ENCODE results near the gene TRIM2. TPM values are rescaled to one million over a fixed set of nuclear protein-coding genes. Genes with fewer than 3 reads are reported as not detected.

The TRIM2 gene
- total RNA-seq, 4 donors from 2014 or later: 25.7 to 55.9 (median 42.5) TPM

DNA sequence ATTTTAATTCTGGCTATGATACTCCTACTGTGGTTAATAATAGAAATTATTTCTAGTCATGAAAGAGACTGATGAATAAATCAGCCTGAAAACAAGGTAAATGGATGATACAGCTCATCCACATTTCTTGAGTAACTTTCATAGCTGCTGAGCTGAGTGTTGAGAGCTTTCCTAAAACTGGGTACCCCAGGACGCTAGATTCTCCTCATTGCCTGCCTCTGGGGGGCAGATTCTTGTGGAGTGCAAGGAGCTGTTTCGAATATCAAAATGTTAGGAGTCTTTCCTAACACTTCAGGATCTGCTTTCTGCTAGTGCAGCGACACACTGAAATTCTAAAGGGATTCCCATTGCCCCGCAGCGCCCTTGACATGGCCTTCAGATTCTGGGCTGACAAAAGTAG lies 142.3 kb downstream of the TRIM2 start:
- no peak overlapping the region for H3K4me3 ChIP-seq
- TF ChIP-seq POLR2A (IDR thresholded peaks at IDR 0.05): no peak
- no peak for TF ChIP-seq EP300 (IDR thresholded peaks at IDR 0.05)
- TF ChIP-seq CTCF (IDR thresholded peaks at IDR 0.05): no peak
- peaks cover 0 to 12% (median 0%) of the 10 kb centered on the region in 4 donors for H3K4me1 ChIP-seq
- no peaks in the 10 kb centered on the region for H3K36me3 ChIP-seq
- H3K27me3 ChIP-seq: no peaks in the 10 kb centered on the region
- DNase-seq (ENCODE audit: low spot score in 2 of 2): no peak
- no peak overlapping the region for H3K27ac ChIP-seq
- WGBS, 2 donors: 68 to 77% methylated on average over 5 of the region's 5 CpGs
- H3K9me3 ChIP-seq: no peaks in the 10 kb centered on the region

GRCh38 chr4:153347117-153347516 lies 142.9 kb downstream of the TRIM2 start:
- no peak overlapping the region for H3K4me3 ChIP-seq
- H3K4me1 ChIP-seq: peaks cover 0 to 12% (median 0%) of the 10 kb centered on the region in 4 donors
- no peak for DNase-seq (ENCODE audit: low spot score in 2 of 2)
- no peaks in the 10 kb centered on the region for H3K36me3 ChIP-seq
- TF ChIP-seq CTCF (IDR thresholded peaks at IDR 0.05) (no peak), POLR2A (IDR thresholded peaks at IDR 0.05) (no peak), EP300 (IDR thresholded peaks at IDR 0.05) (no peak)
- no peaks in the 10 kb centered on the region for H3K27me3 ChIP-seq
- no peaks in the 10 kb centered on the region for H3K9me3 ChIP-seq
- H3K27ac ChIP-seq: no peak overlapping the region

DNA sequence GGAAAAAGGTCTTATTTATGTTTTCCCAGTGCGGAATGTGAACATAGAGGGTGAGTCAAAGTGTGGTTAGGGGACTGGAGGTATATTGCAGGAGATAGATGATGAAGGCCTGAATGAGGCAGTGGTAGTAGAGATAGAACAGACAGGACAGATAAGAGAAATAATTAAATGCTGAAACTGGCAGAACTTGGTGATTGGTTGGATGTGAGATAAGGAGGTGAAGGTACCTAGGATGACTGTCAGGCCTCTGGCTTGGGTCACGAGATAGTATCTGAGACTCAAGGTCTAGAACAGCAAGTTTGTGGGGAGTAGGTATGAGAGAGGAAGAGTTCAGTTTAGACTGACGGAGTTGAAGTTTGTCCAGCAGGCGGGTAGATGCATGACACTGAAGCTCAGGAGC lies 143.8 kb downstream of the TRIM2 start:
- no peak overlapping the region for H3K27ac ChIP-seq
- peaks cover 0 to 12% (median 0%) of the 10 kb centered on the region in 4 donors for H3K4me1 ChIP-seq
- H3K27me3 ChIP-seq: no peaks in the 10 kb centered on the region
- WGBS, 2 donors: 97% methylated on average over 4 of the region's 4 CpGs
- DNase-seq (ENCODE audit: low spot score in 2 of 2): no peak
- no peaks in the 10 kb centered on the region for H3K9me3 ChIP-seq
- no peaks in the 10 kb centered on the region for H3K36me3 ChIP-seq
- no peak overlapping the region for H3K4me3 ChIP-seq
- TF ChIP-seq POLR2A (IDR thresholded peaks at IDR 0.05) (no peak), EP300 (IDR thresholded peaks at IDR 0.05) (no peak)

GRCh38 chr4:153349206-153349805 lies 145.1 kb downstream of the TRIM2 start:
- H3K36me3 ChIP-seq: no peaks in the 10 kb centered on the region
- DNase-seq (ENCODE audit: low spot score in 2 of 2): no peak
- no peaks in the 10 kb centered on the region for H3K27me3 ChIP-seq
- TF ChIP-seq EP300 (IDR thresholded peaks at IDR 0.05): no peak
- no peak for TF ChIP-seq CTCF (IDR thresholded peaks at IDR 0.05)
- no peak overlapping the region for H3K4me3 ChIP-seq
- WGBS, 2 donors: 93 to 96% methylated on average over 1 of the region's 1 CpG
- peaks cover 0 to 8% (median 0%) of the 10 kb centered on the region in 4 donors for H3K4me1 ChIP-seq
- H3K9me3 ChIP-seq: no peaks in the 10 kb centered on the region
- H3K27ac ChIP-seq: no peak overlapping the region

- TF ChIP-seq POLR2A (IDR thresholded peaks at IDR 0.05) (no peak), EP300 (IDR thresholded peaks at IDR 0.05) (no peak)
Measured at GRCh38 chr4:153362184-153362583, 157.9 kb downstream of the TRIM2 start.

GRCh38 chr4:153364061-153364460 lies 159.8 kb downstream of the TRIM2 start:
- peaks cover 0 to 3% (median 0%) of the 10 kb centered on the region in 4 donors for H3K9me3 ChIP-seq
- H3K27ac ChIP-seq: no peak overlapping the region
- H3K27me3 ChIP-seq: no peaks in the 10 kb centered on the region
- WGBS, 2 donors: 98% methylated on average over 4 of the region's 4 CpGs
- no peaks in the 10 kb centered on the region for H3K36me3 ChIP-seq
- H3K4me3 ChIP-seq: no peak overlapping the region
- no peaks in the 10 kb centered on the region for H3K4me1 ChIP-seq
- DNase-seq (ENCODE audit: low spot score in 2 of 2): no peak
- TF ChIP-seq EP300 (IDR thresholded peaks at IDR 0.05) (no peak), CTCF (IDR thresholded peaks at IDR 0.05) (no peak), POLR2A (IDR thresholded peaks at IDR 0.05) (no peak)

More at GRCh38 chr4:153362184-153362583, 157.9 kb downstream of the TRIM2 start:
- WGBS, 2 donors: 69 to 72% methylated on average over 3 of the region's 3 CpGs
- Histone ChIP-seq H3K36me3 (no peaks in the 10 kb centered on the region), H3K4me1 (no peaks in the 10 kb centered on the region), H3K27me3 (no peaks in the 10 kb centered on the region), H3K27ac (no peak overlapping the region), H3K4me3 (no peak overlapping the region), H3K9me3 (peaks cover 0 to 3% (median 0%) of the 10 kb centered on the region in 4 donors)
- no peak for DNase-seq (ENCODE audit: low spot score in 2 of 2)

All from tibial nerve (tissue), 4 donors.